Measurements from ENCODE around the gene CD226. TPM values are rescaled to one million over a fixed set of nuclear protein-coding genes. Genes with fewer than 3 reads are reported as not detected.
"Not testable (repeated sequence)": the region's sequence is repeated elsewhere in the genome, so short reads cannot be mapped to it uniquely, and the experiment has no call there.

The CD226 gene
- total and polyA plus RNA-seq, 2 experiments from 2014 or later, result 0.05 to 2.1 TPM

GRCh38 chr18:69871363-69871762, 76.3 kb downstream of the CD226 start:
- DNase-seq, result no peak
- in situ Hi-C loops (cut with MboI), result no loop called here
- no peaks in the 10 kb centered on the region for H3K9me2 ChIP-seq (ENCODE audit: insufficient read depth)

GRCh38 chr18:69870736-69871135, 76.9 kb downstream of the CD226 start:
- H3K4me2 ChIP-seq (ENCODE audit: unreplicated experiment), result no peak overlapping the region
- no peaks in the 10 kb centered on the region for H3K9me3 ChIP-seq (ENCODE audit: low read depth)
- no peaks in the 10 kb centered on the region for H3F3A ChIP-seq (ENCODE audit: insufficient read depth)
- H3K36me3 ChIP-seq (ENCODE audit: low read depth), result no peaks in the 10 kb centered on the region
- no peaks in the 10 kb centered on the region for H4K20me1 ChIP-seq (ENCODE audit: insufficient read depth)
- H3K79me2 ChIP-seq (ENCODE audit: insufficient read depth), result no peaks in the 10 kb centered on the region
- H2AFZ ChIP-seq, result no peak overlapping the region
- no peak overlapping the region for H3K27ac ChIP-seq
- in situ Hi-C loops (cut with MboI), result no loop called here
- TF ChIP-seq EZH2 (IDR thresholded peaks at IDR 0.05; ENCODE audit: insufficient read depth, poor library complexity, severe bottlenecking), result no peak
- TF ChIP-seq EZH2phosphoT487 (IDR thresholded peaks at IDR 0.05; ENCODE audit: insufficient read depth, low read depth), result no peak
- DNase-seq, result no peak
- no peaks in the 10 kb centered on the region for H3K9me2 ChIP-seq (ENCODE audit: insufficient read depth)
- H3K27me3 ChIP-seq (replicated peaks; ENCODE audit: insufficient read depth), result no peaks in the 10 kb centered on the region
- 88 to 89% methylated on average over 4 of the region's 4 CpGs for WGBS, 2 experiments (ENCODE audit: low coverage in 1 of 2, low lambda C conversion rate in 2 of 2, missing lambda C conversion rate in 2 of 2)
- no peak overlapping the region for H3K4me3 ChIP-seq
- H3K9ac ChIP-seq, result no peak overlapping the region
- H3K4me1 ChIP-seq (ENCODE audit: insufficient read depth), result peaks cover 12% of the 10 kb centered on the region; the same call in 1 of the 2 replicates

More at GRCh38 chr18:69871363-69871762, 76.3 kb downstream of the CD226 start:
- Histone ChIP-seq H3F3A (ENCODE audit: insufficient read depth) (no peaks in the 10 kb centered on the region), H4K20me1 (ENCODE audit: insufficient read depth) (no peaks in the 10 kb centered on the region), H3K36me3 (ENCODE audit: low read depth) (no peaks in the 10 kb centered on the region), H3K4me1 (ENCODE audit: insufficient read depth) (peaks cover 12% of the 10 kb centered on the region; the same call in 1 of the 2 replicates), H3K4me2 (ENCODE audit: unreplicated experiment) (no peak overlapping the region), H3K27me3 (replicated peaks; ENCODE audit: insufficient read depth) (no peaks in the 10 kb centered on the region), H3K27ac (no peak overlapping the region), H3K4me3 (no peak overlapping the region), H2AFZ (no peak overlapping the region), H3K9me3 (ENCODE audit: low read depth) (no peaks in the 10 kb centered on the region), H3K9ac (no peak overlapping the region), H3K79me2 (ENCODE audit: insufficient read depth) (no peaks in the 10 kb centered on the region)
- TF ChIP-seq EZH2 (IDR thresholded peaks at IDR 0.05; ENCODE audit: insufficient read depth, poor library complexity, severe bottlenecking) (no peak), EZH2phosphoT487 (IDR thresholded peaks at IDR 0.05; ENCODE audit: insufficient read depth, low read depth) (no peak)
- 83 to 90% methylated on average over 2 of the region's 2 CpGs for WGBS, 2 experiments (ENCODE audit: low coverage in 1 of 2, low lambda C conversion rate in 2 of 2, missing lambda C conversion rate in 2 of 2)

DNA sequence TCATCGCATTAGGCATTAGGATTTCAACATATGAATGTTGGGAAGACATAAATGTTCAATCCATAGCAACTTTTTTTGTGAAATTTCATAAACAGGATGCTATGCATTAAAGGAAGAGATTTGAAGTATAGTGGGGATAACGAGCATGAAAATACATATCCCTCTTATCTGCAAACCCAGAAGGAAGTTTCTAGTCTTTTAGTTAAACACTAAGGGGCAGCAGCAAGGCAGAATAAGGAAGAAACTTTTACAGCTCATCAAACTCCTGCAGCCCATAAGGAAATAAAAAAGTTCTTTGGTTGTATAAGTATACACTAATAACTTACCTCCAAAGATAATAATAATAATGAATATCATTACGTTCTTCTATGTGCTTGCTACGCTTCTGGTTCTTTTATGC, 81.5 kb downstream of the CD226 start:
- no peaks in the 10 kb centered on the region for H3K27me3 ChIP-seq (replicated peaks; ENCODE audit: insufficient read depth)
- in situ Hi-C loops (cut with MboI), result no loop called here
- WGBS, 2 experiments (ENCODE audit: low coverage in 1 of 2, low lambda C conversion rate in 2 of 2, missing lambda C conversion rate in 2 of 2), result 55 to 58% methylated on average over 4 of the region's 4 CpGs
- no peaks in the 10 kb centered on the region; the same call in 1 of the 2 replicates for H3K9me2 ChIP-seq (ENCODE audit: insufficient read depth)
- H3K9ac ChIP-seq, result no peak overlapping the region
- H3K4me2 ChIP-seq (ENCODE audit: unreplicated experiment), result no peak overlapping the region
- H3K27ac ChIP-seq, result no peak overlapping the region
- no peaks in the 10 kb centered on the region for H4K20me1 ChIP-seq (ENCODE audit: insufficient read depth)
- no peak for DNase-seq
- H3F3A ChIP-seq (ENCODE audit: insufficient read depth), result no peaks in the 10 kb centered on the region
- H3K36me3 ChIP-seq (ENCODE audit: low read depth), result no peaks in the 10 kb centered on the region
- TF ChIP-seq EZH2phosphoT487 (IDR thresholded peaks at IDR 0.05; ENCODE audit: insufficient read depth, low read depth) (no peak), EZH2 (IDR thresholded peaks at IDR 0.05; ENCODE audit: insufficient read depth, poor library complexity, severe bottlenecking) (no peak)
- H3K4me1 ChIP-seq (ENCODE audit: insufficient read depth), result no peaks in the 10 kb centered on the region
- H3K79me2 ChIP-seq (ENCODE audit: insufficient read depth), result no peaks in the 10 kb centered on the region
- no peak overlapping the region for H2AFZ ChIP-seq
- H3K4me3 ChIP-seq, result no peak overlapping the region
- no peaks in the 10 kb centered on the region for H3K9me3 ChIP-seq (ENCODE audit: low read depth)

- no peaks in the 10 kb centered on the region for H3K36me3 ChIP-seq (ENCODE audit: low read depth)
- no peaks in the 10 kb centered on the region for H3F3A ChIP-seq (ENCODE audit: insufficient read depth)
- H3K9me3 ChIP-seq (ENCODE audit: low read depth), result no peaks in the 10 kb centered on the region
- no peaks in the 10 kb centered on the region; the same call in 1 of the 2 replicates for H3K9me2 ChIP-seq (ENCODE audit: insufficient read depth)
- no peaks in the 10 kb centered on the region for H4K20me1 ChIP-seq (ENCODE audit: insufficient read depth)
- no peak for DNase-seq
- no peaks in the 10 kb centered on the region for H3K27me3 ChIP-seq (replicated peaks; ENCODE audit: insufficient read depth)
- WGBS, 2 experiments (ENCODE audit: low coverage in 1 of 2, low lambda C conversion rate in 2 of 2, missing lambda C conversion rate in 2 of 2), result 22% methylated on average over 4 of the region's 4 CpGs
- no peak overlapping the region for H3K4me2 ChIP-seq (ENCODE audit: unreplicated experiment)
- TF ChIP-seq EZH2 (IDR thresholded peaks at IDR 0.05; ENCODE audit: insufficient read depth, poor library complexity, severe bottlenecking), result no peak
- TF ChIP-seq EZH2phosphoT487 (IDR thresholded peaks at IDR 0.05; ENCODE audit: insufficient read depth, low read depth), result no peak
- no peak overlapping the region for H2AFZ ChIP-seq
- no peak overlapping the region for H3K27ac ChIP-seq
- no peak overlapping the region for H3K4me3 ChIP-seq
- in situ Hi-C loops (cut with MboI), result no loop called here
- H3K79me2 ChIP-seq (ENCODE audit: insufficient read depth), result no peaks in the 10 kb centered on the region
- H3K4me1 ChIP-seq (ENCODE audit: insufficient read depth), result no peaks in the 10 kb centered on the region
- no peak overlapping the region for H3K9ac ChIP-seq
These were observed 81.9 kb downstream of the CD226 start for GRCh38 chr18:69865776-69866175.

- H3F3A ChIP-seq (ENCODE audit: insufficient read depth); H3K9me3 ChIP-seq (ENCODE audit: low read depth); H3K27me3 ChIP-seq (replicated peaks; ENCODE audit: insufficient read depth); in situ Hi-C loops (cut with MboI); H4K20me1 ChIP-seq (ENCODE audit: insufficient read depth); H3K4me1 ChIP-seq (ENCODE audit: insufficient read depth); H3K4me3 ChIP-seq; H3K4me2 ChIP-seq (ENCODE audit: unreplicated experiment); H3K79me2 ChIP-seq (ENCODE audit: insufficient read depth); H3K9ac ChIP-seq; H3K9me2 ChIP-seq (ENCODE audit: insufficient read depth); DNase-seq; H3K27ac ChIP-seq; H3K36me3 ChIP-seq (ENCODE audit: low read depth); H2AFZ ChIP-seq: not testable (repeated sequence)
- 93 to 94% methylated on average over 6 of the region's 6 CpGs for WGBS, 2 experiments (ENCODE audit: low coverage in 1 of 2, low lambda C conversion rate in 2 of 2, missing lambda C conversion rate in 2 of 2)
These were observed 82.9 kb downstream of the CD226 start for GRCh38 chr18:69864802-69865201.

Measured in GM23248 (cell line).